HUES6 (cell line): ENCODE results near the gene COX7A2L.
"Not testable (repeated sequence)": the region's sequence is repeated elsewhere in the genome, so short reads cannot be mapped to it uniquely, and the experiment has no call there.

Source experiments
- H3K27ac ChIP-seq: 2 replicates; pipeline ENCODE4 v1.7.0; 2013; ENCODE audit warnings: low read depth, mild to moderate bottlenecking, low read length, inconsistent platforms
- H3K27me3 ChIP-seq: 2 replicates; pipeline ENCODE4 v1.6.1; 2013; ENCODE audit warnings: low read length; ENCODE audit not compliant: control insufficient read depth, insufficient read depth
- H3K36me3 ChIP-seq: 2 replicates; pipeline ENCODE4 v1.6.1; 2013; ENCODE audit warnings: low read length; ENCODE audit not compliant: control insufficient read depth, insufficient read depth
- H3K4me1 ChIP-seq: 2 replicates; pipeline ENCODE4 v1.6.1; 2013; ENCODE audit warnings: low read length; ENCODE audit not compliant: control insufficient read depth, insufficient read depth
- H3K4me3 ChIP-seq: 2 replicates; pipeline ENCODE4 v1.5.1; 2013; ENCODE audit warnings: low read depth, low read length
- H3K9ac ChIP-seq: one replicate; pipeline ENCODE4 v1.6.1; 2013; ENCODE audit warnings: mild to moderate bottlenecking, low read length
- H3K9me3 ChIP-seq: 2 replicates; pipeline ENCODE4 v1.6.1; 2013; ENCODE audit warnings: low read depth, low read length; ENCODE audit not compliant: control insufficient read depth, insufficient read depth

COX7A2L gene

DNA sequence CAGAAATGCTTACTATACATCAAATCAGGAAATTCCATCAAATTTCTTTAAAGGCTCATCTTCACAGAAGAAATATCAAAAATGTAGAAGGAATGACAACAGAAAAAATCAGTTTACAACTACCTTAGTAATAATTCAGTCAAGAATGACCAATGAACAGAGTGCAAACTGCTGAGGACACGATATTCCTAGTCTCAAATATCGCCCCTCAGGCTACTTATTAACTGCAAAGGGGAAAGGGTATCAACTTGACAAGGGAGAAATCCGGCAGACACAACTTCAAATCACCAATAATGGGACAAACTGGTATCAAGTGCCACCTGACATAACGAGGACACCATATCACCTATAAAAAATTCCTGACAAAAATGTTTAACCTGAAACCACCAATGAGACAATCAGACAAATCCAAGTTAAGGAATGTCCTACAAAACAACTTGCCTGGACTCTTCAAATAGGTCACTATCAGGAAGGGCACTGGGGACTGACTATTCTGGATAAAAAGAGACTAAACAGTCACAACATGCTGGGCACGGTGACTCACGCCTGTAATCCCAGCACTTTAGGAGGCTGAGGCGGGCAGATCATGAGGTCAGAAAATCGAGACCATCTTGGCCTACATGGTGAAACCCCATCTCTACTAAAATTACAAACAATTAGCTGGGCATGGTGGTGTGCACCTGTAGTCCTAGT, 12.8 kb downstream of the COX7A2L start:
- Histone ChIP-seq H3K27me3 (no peaks in the 10 kb centered on the region), H3K36me3 (peaks cover 48% of the 10 kb centered on the region), H3K9me3 (no peaks in the 10 kb centered on the region), H3K4me1 (peaks cover 2% of the 10 kb centered on the region; the same call in 1 of the 2 replicates), H3K27ac (no peak overlapping the region), H3K9ac (no peak overlapping the region), H3K4me3 (no peak overlapping the region)

DNA sequence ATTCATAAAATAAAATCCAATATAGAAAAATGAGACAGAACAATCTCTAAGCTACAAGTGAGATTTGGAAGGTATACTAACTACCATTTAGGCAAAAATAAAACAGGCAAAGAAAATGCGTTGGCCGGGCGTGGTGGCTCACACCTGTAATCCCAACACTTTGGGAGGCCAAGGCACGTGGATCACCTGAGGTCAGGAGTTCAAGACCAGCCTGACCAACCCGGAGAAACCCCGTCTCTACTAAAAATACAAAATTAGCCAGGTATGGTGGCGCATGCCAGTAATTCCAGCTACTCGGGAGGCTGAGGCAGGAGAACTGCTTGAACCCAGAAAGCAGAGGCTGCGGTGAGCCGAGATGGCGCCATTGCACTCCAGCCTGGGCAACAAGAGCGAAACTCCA, 13.5 kb downstream of the COX7A2L start:
- not testable (repeated sequence) for H3K27ac ChIP-seq, H3K27me3 ChIP-seq, H3K4me3 ChIP-seq, H3K9ac ChIP-seq, H3K4me1 ChIP-seq, H3K9me3 ChIP-seq
- peaks cover 48% of the 10 kb centered on the region for H3K36me3 ChIP-seq

DNA sequence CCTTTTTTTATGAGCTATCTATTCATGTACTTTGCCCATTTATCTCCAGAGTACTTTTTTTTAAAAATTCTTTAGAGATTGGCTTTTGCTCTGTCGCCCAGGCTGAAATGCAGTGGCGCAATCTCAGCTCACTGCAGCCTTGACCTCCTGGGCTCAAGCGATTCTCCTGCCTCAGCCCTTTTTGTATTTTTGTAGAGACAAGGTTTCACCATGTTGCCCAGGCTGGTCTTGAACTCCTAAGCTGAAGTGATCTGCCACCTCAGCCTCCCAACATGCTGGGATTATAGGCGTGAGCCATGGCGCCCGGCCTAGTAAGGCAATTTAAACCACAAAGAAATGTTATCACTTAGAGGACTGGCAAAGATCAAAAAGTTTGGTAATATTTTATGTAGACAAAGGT, 14.2 kb downstream of the COX7A2L start:
- Histone ChIP-seq H3K36me3 (peaks cover 41% of the 10 kb centered on the region), H3K4me1 (peaks cover 16% of the 10 kb centered on the region)
- H3K4me3 ChIP-seq, H3K9me3 ChIP-seq, H3K27ac ChIP-seq, H3K27me3 ChIP-seq, H3K9ac ChIP-seq: not testable (repeated sequence)

- Histone ChIP-seq H3K4me3 (no peak overlapping the region), H3K4me1 (peaks cover 22% of the 10 kb centered on the region), H3K9me3 (no peaks in the 10 kb centered on the region), H3K36me3 (peaks cover 39% of the 10 kb centered on the region), H3K27ac (no peak overlapping the region), H3K9ac (no peak overlapping the region), H3K27me3 (no peaks in the 10 kb centered on the region)
Measured at GRCh38 chr2:42345986-42346385, 15.0 kb downstream of the COX7A2L start.

- Histone ChIP-seq H3K9ac (peak overlapping the region; percentile 9), H3K4me3 (no peak overlapping the region; the same call in 1 of the 2 replicates)
Measured at GRCh38 chr2:42342795-42343241, 18.2 kb downstream of the COX7A2L start.

DNA sequence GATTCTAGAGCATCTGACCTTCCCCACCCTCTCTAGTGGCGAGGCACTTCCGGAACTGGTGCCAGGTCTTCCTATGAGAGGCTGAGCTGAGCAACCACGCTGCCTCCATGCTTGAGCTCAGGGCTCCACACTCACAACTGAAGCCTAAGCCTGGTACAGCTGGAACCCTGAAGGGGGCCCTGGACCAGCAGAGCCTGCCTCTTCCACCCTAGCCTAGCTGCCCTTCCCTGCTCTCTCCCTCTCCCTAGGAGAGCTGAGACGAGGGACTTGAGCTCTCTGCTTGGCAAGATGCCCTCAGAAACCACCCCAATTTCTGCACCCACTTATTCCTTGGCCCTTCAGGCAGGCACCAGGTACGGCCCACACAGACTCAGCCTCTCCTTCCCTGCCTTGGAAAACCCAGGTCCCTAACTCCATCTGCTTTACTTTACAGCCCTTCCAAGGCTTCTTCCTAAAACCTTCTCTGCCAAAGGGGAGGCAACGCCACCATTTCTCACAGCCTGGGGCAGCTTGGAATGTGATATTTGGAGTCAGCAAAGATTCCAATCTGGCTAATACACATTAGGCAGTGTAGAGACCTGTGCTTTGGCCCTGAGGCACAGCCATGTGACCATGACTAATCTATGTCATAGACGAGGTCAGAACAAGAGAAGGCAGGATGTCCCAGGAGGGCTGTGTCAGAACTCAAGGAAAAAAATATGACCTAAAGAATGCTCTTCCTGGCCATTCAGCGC, 18.8 kb downstream of the COX7A2L start:
- Histone ChIP-seq H3K27me3 (no peaks in the 10 kb centered on the region), H3K4me3 (no peak overlapping the region; the same call in 1 of the 2 replicates), H3K36me3 (peaks cover 42% of the 10 kb centered on the region), H3K4me1 (peaks cover 22% of the 10 kb centered on the region), H3K9me3 (no peaks in the 10 kb centered on the region), H3K27ac (0 out of 2 replicates have a peak overlapping the region, but pooled peaks have one; percentile 31), H3K9ac (peak overlapping the region; percentile 32)

More at GRCh38 chr2:42342795-42343241, 18.2 kb downstream of the COX7A2L start:
- H3K27me3 ChIP-seq: no peaks in the 10 kb centered on the region
- peaks cover 41% of the 10 kb centered on the region for H3K36me3 ChIP-seq
- H3K27ac ChIP-seq: 0 out of 2 replicates have a peak overlapping the region, but pooled peaks have one; percentile 31
- H3K9me3 ChIP-seq: no peaks in the 10 kb centered on the region
- peaks cover 22% of the 10 kb centered on the region for H3K4me1 ChIP-seq

DNA sequence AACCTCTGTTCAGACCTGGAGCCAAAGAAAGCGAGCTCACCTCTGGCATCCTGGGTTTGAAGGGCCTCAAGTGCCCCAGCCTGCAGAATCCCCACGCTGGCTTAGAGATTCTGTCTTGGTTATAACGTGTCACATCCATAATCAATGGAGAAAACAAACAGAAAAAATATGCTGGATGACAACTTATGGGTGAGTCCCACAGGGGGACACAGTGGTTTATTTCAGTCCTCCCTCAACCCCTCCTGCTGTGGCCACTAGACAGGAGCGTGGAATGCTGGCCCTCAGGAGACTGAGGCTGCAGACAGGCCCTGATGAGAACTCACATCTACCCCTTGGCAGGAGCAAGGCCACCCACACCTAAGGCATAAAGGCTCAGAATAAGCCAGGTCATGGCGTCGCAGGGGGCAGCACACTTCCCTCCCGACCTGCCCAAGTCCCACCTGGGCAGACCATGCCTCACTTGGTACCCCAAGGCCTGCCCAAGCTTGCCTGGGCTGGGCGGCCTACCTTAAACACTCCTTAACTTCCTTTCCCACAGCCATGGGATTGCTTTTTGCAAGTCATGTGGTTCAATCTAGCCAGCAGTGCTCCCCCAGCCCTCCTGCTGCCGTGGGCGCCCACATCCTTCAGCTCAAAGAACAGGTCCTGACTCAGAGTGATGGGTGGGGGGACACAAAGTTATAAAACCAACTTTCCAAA, 19.9 kb downstream of the COX7A2L start:
- Histone ChIP-seq H3K27ac (no peak overlapping the region), H3K9me3 (no peaks in the 10 kb centered on the region)

GRCh38 chr2:42340045-42340937, 20.7 kb downstream of the COX7A2L start:
- no peak overlapping the region for H3K4me3 ChIP-seq
- H3K9ac ChIP-seq: no peak overlapping the region
- no peaks in the 10 kb centered on the region for H3K27me3 ChIP-seq
- H3K36me3 ChIP-seq: peaks cover 43% of the 10 kb centered on the region
- H3K4me1 ChIP-seq: peaks cover 22% of the 10 kb centered on the region
- H3K9me3 ChIP-seq: no peaks in the 10 kb centered on the region
- H3K27ac ChIP-seq: no peak overlapping the region

More for the DNA sequence above, 19.9 kb downstream of the COX7A2L start:
- H3K36me3 ChIP-seq: peaks cover 41% of the 10 kb centered on the region
- H3K4me3 ChIP-seq: no peak overlapping the region
- H3K4me1 ChIP-seq: peaks cover 22% of the 10 kb centered on the region
- no peaks in the 10 kb centered on the region for H3K27me3 ChIP-seq
- H3K9ac ChIP-seq: no peak overlapping the region

GRCh38 chr2:42339191-42339912, 21.7 kb downstream of the COX7A2L start:
- Histone ChIP-seq H3K27ac (no peak overlapping the region), H3K36me3 (peaks cover 44% of the 10 kb centered on the region)

More at GRCh38 chr2:42339191-42339912, 21.7 kb downstream of the COX7A2L start:
- Histone ChIP-seq H3K9ac (no peak overlapping the region), H3K4me1 (peaks cover 22% of the 10 kb centered on the region), H3K9me3 (no peaks in the 10 kb centered on the region), H3K4me3 (no peak overlapping the region), H3K27me3 (no peaks in the 10 kb centered on the region)
